IPS-20b (cell line): Measurements from ENCODE around the gene MYCL.
"Not testable (repeated sequence)": the region's sequence is repeated elsewhere in the genome, so short reads cannot be mapped to it uniquely, and the experiment has no call there.

Source experiments
- H3K27ac ChIP-seq: one replicate; pipeline ENCODE4 v1.5.1; 2013; ENCODE audit warnings: low read length
- H3K27me3 ChIP-seq: 2 replicates; pipeline ENCODE4 v1.6.1; 2013; ENCODE audit warnings: mild to moderate bottlenecking, low read length, inconsistent platforms; ENCODE audit not compliant: insufficient read depth
- H3K36me3 ChIP-seq: 2 replicates; pipeline ENCODE4 v1.6.1; 2013; ENCODE audit warnings: low read depth, mild to moderate bottlenecking, inconsistent platforms, low read length, moderate library complexity; ENCODE audit not compliant: insufficient read depth
- H3K4me1 ChIP-seq: 2 replicates; pipeline ENCODE4 v1.6.1; 2013; ENCODE audit warnings: mild to moderate bottlenecking, control low read depth, inconsistent platforms, low read length, moderate library complexity; ENCODE audit not compliant: insufficient read depth
- H3K4me3 ChIP-seq: 2 replicates; pipeline ENCODE4 v1.5.1; 2013; ENCODE audit warnings: mild to moderate bottlenecking, low read length, inconsistent platforms
- H3K9ac ChIP-seq: 2 replicates; pipeline ENCODE4 v1.6.1; 2013; ENCODE audit warnings: low read depth, mild to moderate bottlenecking, inconsistent platforms, low read length, moderate library complexity
- H3K9me3 ChIP-seq: 2 replicates; pipeline ENCODE4 v1.6.1; 2013; ENCODE audit warnings: mild to moderate bottlenecking, low read depth, low read length, inconsistent platforms; ENCODE audit not compliant: insufficient read depth

Gene MYCL

GRCh38 chr1:39877231-39877778 is 24.4 kb downstream of the MYCL start:
- H3K36me3 ChIP-seq = peaks cover 12% of the 10 kb centered on the region
- H3K4me3 ChIP-seq = peak overlapping the region; percentile 14; the same call in 1 of the 2 replicates
- H3K4me1 ChIP-seq = peaks cover 22% of the 10 kb centered on the region
- H3K9me3 ChIP-seq = no peaks in the 10 kb centered on the region
- H3K27ac ChIP-seq = no peak overlapping the region
- H3K9ac ChIP-seq = no peak overlapping the region
- no peaks in the 10 kb centered on the region for H3K27me3 ChIP-seq

- Histone ChIP-seq H3K4me1 (peaks cover 12% of the 10 kb centered on the region), H3K36me3 (peaks cover 21% of the 10 kb centered on the region), H3K9ac (no peak overlapping the region), H3K9me3 (no peaks in the 10 kb centered on the region), H3K4me3 (no peak overlapping the region), H3K27ac (no peak overlapping the region), H3K27me3 (no peaks in the 10 kb centered on the region)
Observed at GRCh38 chr1:39876144-39876543, 25.6 kb downstream of the MYCL start.

GRCh38 chr1:39872698-39873097 is 29.0 kb downstream of the MYCL start:
- Histone ChIP-seq H3K27ac (no peak overlapping the region), H3K9ac (no peak overlapping the region), H3K4me1 (peaks cover 4% of the 10 kb centered on the region), H3K36me3 (peaks cover 21% of the 10 kb centered on the region), H3K27me3 (no peaks in the 10 kb centered on the region), H3K4me3 (no peak overlapping the region), H3K9me3 (no peaks in the 10 kb centered on the region)

- Histone ChIP-seq H3K4me1 (no peaks in the 10 kb centered on the region; the same call in 1 of the 2 replicates), H3K27me3 (no peaks in the 10 kb centered on the region), H3K9ac (no peak overlapping the region), H3K27ac (no peak overlapping the region), H3K4me3 (no peak overlapping the region), H3K9me3 (no peaks in the 10 kb centered on the region), H3K36me3 (peaks cover 21% of the 10 kb centered on the region)
Observed at GRCh38 chr1:39871796-39872195, 29.9 kb downstream of the MYCL start.

GRCh38 chr1:39871043-39871442 is 30.7 kb downstream of the MYCL start:
- H3K27me3 ChIP-seq, H3K9me3 ChIP-seq, H3K4me1 ChIP-seq, H3K4me3 ChIP-seq, H3K9ac ChIP-seq, H3K27ac ChIP-seq: not testable (repeated sequence)
- H3K36me3 ChIP-seq = peaks cover 18% of the 10 kb centered on the region

GRCh38 chr1:39869538-39870112 is 32.1 kb downstream of the MYCL start:
- H3K27me3 ChIP-seq, H3K9me3 ChIP-seq, H3K27ac ChIP-seq, H3K9ac ChIP-seq, H3K4me1 ChIP-seq, H3K4me3 ChIP-seq: not testable (repeated sequence)
- peaks cover 11% of the 10 kb centered on the region for H3K36me3 ChIP-seq

- Histone ChIP-seq H3K4me3 (no peak overlapping the region), H3K9me3 (no peaks in the 10 kb centered on the region), H3K27ac (no peak overlapping the region), H3K27me3 (no peaks in the 10 kb centered on the region), H3K36me3 (peaks cover 12% of the 10 kb centered on the region; the same call in 1 of the 2 replicates), H3K9ac (no peak overlapping the region), H3K4me1 (no peaks in the 10 kb centered on the region)
Observed at GRCh38 chr1:39866767-39867166, 35.0 kb downstream of the MYCL start.

- Histone ChIP-seq H3K27ac (no peak overlapping the region), H3K27me3 (no peaks in the 10 kb centered on the region), H3K4me3 (no peak overlapping the region), H3K9me3 (no peaks in the 10 kb centered on the region), H3K36me3 (peaks cover 5% of the 10 kb centered on the region; the same call in 1 of the 2 replicates), H3K9ac (no peak overlapping the region), H3K4me1 (no peaks in the 10 kb centered on the region)
Observed at GRCh38 chr1:39865762-39866161, 36.0 kb downstream of the MYCL start.

GRCh38 chr1:39863177-39863576 is 38.5 kb downstream of the MYCL start:
- H3K36me3 ChIP-seq = peaks cover 5% of the 10 kb centered on the region; the same call in 1 of the 2 replicates

GRCh38 chr1:39861003-39861402 is 40.7 kb downstream of the MYCL start:
- Histone ChIP-seq H3K9ac (no peak overlapping the region), H3K27ac (no peak overlapping the region), H3K4me1 (peaks cover 9% of the 10 kb centered on the region; the same call in 1 of the 2 replicates), H3K9me3 (no peaks in the 10 kb centered on the region), H3K4me3 (no peak overlapping the region), H3K36me3 (peaks cover 16% of the 10 kb centered on the region), H3K27me3 (no peaks in the 10 kb centered on the region)

More at GRCh38 chr1:39863177-39863576, 38.5 kb downstream of the MYCL start:
- Histone ChIP-seq H3K4me1 (no peaks in the 10 kb centered on the region), H3K4me3 (no peak overlapping the region), H3K27ac (no peak overlapping the region), H3K9ac (no peak overlapping the region), H3K27me3 (no peaks in the 10 kb centered on the region), H3K9me3 (no peaks in the 10 kb centered on the region)

GRCh38 chr1:39859859-39860812 is 41.6 kb downstream of the MYCL start:
- Histone ChIP-seq H3K9me3 (no peaks in the 10 kb centered on the region), H3K36me3 (peaks cover 25% of the 10 kb centered on the region), H3K4me3 (no peak overlapping the region), H3K27me3 (no peaks in the 10 kb centered on the region), H3K4me1 (peaks cover 9% of the 10 kb centered on the region; the same call in 1 of the 2 replicates), H3K27ac (no peak overlapping the region), H3K9ac (no peak overlapping the region)
